Stimulated activated naive CD8-positive, alpha-beta T cell treated with anti-CD3 and anti-CD28 coated beads, Interleukin-15, Interleukin-2, amounts not matched to agents 100 U/mL and 50 U/mL, for 24 hours (primary cell): Measurements from ENCODE around the gene USP53.
"Not testable (repeated sequence)": the region's sequence is repeated elsewhere in the genome, so short reads cannot be mapped to it uniquely, and the experiment has no call there.

Source experiments
- ATAC-seq: fragments of 150-1000 bp; cut with Tn5 transposase; one replicate; pipeline ENCODE4 v1.10.0; 2021
- DNase-seq: peaks from one replicate; pipeline ENCODE4 v3.0.0; 2021

USP53 gene

DNA sequence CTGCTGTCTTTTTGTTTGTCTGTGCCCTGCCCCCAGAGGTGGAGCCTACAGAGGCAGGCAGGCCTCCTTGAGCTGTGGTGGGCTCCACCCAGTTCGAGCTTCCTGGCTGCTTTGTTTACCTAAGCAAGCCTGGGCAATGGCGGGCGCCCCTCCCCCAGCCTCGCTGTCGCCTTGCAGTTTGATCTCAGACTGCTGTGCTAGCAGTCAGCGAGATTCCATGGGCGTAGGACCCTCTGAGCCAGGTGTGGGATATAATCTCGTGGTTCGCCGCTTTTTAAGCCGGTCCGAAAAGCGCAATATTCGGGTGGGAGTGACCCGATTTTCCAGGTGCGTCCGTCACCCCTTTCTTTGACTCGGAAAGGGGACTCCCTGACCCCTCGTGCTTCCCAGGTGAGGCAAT is 67.0 kb downstream of the USP53 start:
- not testable (repeated sequence) for DNase-seq, ATAC-seq

GRCh38 chr4:119279945-119280344 is 67.4 kb downstream of the USP53 start:
- ATAC-seq = not testable (repeated sequence)

GRCh38 chr4:119281393-119281792 is 68.9 kb downstream of the USP53 start:
- ATAC-seq (no peak), DNase-seq (no peak)

More at GRCh38 chr4:119279945-119280344, 67.4 kb downstream of the USP53 start:
- not testable (repeated sequence) for DNase-seq

DNA sequence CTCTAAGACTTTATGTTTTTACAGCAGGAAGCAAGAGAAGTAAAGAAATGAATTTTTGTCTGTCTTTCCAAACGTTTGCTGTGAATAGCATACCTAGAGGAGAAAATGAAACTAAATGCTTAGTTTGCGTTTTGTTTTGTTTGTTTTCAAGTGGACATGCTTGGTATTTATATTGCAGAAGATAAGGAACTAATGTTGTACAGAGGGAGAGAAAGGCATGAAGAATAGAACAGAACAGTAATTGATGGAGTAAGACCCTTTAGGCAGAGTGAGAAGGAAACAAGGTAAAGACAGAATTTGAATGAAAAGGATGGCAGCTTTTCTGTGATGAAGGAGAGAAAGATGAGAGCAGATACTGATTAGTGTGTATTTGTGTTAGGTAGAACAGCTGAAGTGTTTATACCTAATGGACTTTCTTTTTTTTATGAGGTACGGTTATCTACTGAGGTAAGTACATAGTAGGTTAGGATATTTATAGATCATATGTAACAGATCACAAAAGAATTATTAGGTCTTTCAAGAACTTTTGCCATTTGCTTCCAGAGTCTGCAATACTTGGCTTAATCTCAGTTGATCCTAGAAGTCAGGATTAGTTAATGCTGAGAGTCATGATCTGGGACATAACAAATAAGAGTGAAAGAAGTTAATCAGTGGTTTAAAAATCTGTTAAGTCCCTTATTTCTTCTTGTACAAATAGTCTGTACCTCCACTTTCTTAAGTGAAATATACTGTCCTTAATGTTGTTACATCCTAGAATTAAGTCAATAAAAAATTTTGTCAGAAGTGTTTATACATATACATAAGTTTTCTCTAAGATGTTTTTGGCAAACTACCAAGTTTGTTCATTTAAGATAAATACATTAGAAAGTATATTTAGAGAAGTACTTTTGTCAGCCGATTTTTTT is 72.6 kb downstream of the USP53 start:
- DNase-seq = no peak
- no peak for ATAC-seq

DNA sequence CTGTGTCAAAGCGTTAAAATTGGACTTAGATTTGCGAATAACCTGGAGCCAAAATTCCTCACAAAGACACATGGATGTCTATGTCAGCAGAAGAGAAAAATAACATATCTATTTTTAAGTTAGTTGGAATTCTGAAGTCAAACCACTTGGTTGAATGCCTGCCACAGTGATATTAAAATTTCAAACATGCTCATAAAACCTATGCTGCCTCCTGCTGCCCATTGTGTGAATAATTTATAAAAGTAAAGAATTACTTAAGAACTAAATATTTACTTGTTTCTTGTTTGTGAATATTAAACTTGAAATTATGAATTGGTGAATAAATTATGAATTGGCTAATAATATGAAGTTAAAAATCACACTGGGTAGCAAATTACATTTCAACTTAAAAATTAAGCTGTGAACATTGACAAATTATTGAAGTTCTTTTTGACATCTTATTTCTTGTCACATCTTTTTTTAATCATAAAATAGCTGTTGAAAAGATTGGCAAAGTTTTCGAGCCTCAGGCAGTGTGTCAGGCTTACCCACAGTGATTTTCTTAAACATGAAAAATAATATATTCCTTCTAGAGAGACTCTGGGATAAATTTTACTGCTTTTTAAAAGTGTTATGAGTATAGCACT is 74.0 kb downstream of the USP53 start:
- peak; percentile 19 for DNase-seq
- no peak for ATAC-seq

- no peak for DNase-seq
Observed at GRCh38 chr4:119289313-119289712, 76.8 kb downstream of the USP53 start.

GRCh38 chr4:119290598-119290997 is 78.1 kb downstream of the USP53 start:
- no peak for DNase-seq

More at GRCh38 chr4:119289313-119289712, 76.8 kb downstream of the USP53 start:
- no peak for ATAC-seq

DNA sequence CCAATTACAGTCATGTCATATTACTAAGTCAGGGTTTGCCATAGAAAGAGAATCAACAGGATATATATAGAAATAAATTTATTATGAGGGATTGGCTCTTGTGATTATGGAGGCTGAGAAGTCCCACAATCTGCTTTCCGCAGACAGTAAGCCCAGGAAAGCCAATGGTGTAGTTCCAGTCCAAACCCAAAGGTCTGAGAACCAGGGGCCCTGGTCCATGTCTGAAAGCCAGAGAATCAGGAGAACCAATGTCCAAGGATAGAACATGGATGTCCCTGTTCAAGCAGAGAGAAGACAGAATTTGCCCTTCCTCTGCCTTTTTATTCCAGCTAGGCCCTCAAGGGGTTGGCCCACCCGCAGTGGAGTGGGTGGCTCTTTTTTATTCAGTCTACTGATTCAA is 83.8 kb downstream of the USP53 start:
- DNase-seq (no peak), ATAC-seq (no peak)

More at GRCh38 chr4:119290598-119290997, 78.1 kb downstream of the USP53 start:
- no peak for ATAC-seq

GRCh38 chr4:119297795-119298194 is 85.3 kb downstream of the USP53 start:
- DNase-seq = no peak
- no peak for ATAC-seq

GRCh38 chr4:119299260-119299671 is 86.8 kb downstream of the USP53 start:
- ATAC-seq = no peak
- no peak for DNase-seq

DNA sequence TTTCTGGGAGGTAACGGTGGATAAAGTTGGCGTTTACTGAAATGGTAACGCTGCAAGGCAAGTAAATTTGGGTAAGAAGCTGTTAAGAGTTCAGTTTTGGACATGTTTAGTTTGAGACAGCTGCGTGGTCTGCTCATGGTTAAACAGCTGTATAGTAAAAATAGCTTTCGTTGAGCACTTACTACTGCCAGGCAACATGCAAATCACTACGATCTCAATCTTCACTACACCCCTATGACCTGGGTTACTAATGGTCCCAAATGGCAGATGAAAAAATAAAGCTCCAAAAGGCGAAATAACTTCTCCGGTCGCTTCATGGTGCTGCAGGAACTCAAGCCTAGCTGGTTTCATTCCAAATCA is 87.2 kb downstream of the USP53 start:
- ATAC-seq (no peak), DNase-seq (no peak)

- ATAC-seq = peak; percentile 98
- DNase-seq = peak; percentile 95
Observed at GRCh38 chr4:119300101-119300978, 87.8 kb downstream of the USP53 start.

- no peak for ATAC-seq
Observed at GRCh38 chr4:119302073-119302832, 89.7 kb downstream of the USP53 start.

DNA sequence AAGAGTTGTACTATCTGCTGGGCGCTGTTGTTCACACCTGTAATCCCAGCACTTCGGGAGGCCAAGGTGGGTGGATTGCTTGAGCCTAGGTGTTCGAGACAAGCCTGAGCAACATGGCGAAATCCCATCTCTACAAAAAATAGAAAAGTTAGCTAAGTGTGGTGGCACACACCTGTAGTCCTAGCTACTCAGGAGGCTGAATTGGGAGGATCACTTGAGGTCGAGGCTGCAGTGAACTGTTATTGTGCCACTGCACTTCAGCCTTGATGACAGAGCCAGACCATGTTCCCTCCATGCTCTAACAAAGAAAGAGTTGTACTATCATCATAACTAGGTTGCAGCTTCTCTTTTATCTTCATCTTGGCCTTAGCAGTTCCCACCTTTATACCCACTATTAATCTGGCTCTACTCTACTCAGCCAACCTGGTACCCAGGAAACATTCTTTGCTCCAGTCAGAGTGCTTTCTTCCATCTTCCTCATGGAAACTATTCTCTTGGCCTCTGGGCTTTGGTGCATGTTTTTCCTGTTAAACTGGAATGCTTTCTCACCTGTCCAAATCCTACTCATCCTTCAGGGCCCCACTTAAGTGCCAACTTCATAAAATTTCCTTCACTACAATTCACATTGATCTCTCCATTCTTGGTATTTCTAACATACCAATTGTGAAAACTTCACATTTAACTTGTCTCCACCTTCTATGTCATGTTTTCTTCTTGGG is 91.2 kb downstream of the USP53 start:
- ATAC-seq = no peak
- DNase-seq = no peak

More at GRCh38 chr4:119302073-119302832, 89.7 kb downstream of the USP53 start:
- DNase-seq = no peak

DNA sequence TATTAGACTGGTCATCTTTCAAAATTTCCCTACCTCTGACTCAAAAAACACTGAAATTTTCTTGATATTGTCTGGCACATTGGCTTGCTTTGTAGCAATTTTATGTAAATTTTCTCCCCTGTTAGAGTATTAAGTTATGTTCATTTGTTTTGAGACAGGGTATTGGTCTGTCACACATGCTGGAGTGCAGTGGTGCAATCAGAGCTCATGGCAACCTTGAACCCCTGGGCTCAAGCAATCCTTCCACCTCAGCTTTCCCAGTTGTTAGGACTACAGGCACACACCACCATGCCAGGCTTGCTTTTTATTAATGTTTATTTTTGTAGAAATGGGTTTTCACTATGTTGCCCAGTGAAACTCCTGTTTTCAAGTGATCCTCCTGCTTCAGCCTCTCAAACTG is 91.9 kb downstream of the USP53 start:
- no peak for ATAC-seq
- no peak for DNase-seq

GRCh38 chr4:119307606-119308005 is 95.1 kb downstream of the USP53 start:
- ATAC-seq = no peak
- no peak for DNase-seq

GRCh38 chr4:119310826-119311225 is 98.3 kb downstream of the USP53 start:
- no peak for DNase-seq
- no peak for ATAC-seq

- ATAC-seq = no peak
- no peak for DNase-seq
Observed at GRCh38 chr4:119313237-119313636, 100.7 kb downstream of the USP53 start.

DNA sequence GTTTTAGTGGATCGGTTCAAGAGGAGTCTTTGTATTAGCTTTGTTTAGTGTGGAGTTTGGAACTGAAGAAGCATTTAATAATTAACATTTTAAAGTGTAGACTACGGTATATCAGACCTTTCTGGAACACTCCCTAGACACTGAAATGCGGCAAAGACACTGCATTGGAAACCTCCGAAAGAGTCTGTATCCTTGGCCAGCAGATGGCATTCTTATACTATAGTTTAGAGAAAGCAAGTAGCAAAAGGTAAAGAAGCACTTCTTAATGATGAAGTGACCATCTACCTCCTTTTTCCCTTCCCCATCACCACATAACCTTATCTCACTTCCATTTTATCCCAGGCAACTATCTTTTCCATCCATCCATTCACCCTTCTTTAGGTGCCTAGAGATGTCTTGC is 101.8 kb downstream of the USP53 start:
- ATAC-seq (no peak), DNase-seq (no peak)

DNA sequence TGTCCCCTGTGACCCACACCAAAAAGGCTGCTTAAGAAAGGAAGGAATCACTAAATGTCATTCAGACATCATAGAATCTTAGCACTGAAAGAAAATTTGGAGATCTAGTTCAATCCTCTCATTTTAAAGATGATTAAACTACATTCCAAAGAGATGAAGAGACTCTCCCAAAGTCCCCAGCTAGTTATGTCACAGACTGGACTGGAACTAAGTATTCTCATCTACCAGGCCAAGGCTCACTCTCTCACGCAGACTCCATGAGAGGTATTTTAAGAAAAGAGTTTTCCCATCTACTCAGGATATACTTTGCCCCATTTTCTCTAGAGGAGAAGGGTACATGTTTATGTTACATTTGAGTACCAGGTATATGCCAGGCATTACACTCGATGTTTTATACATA is 102.5 kb downstream of the USP53 start:
- ATAC-seq (no peak), DNase-seq (no peak)

GRCh38 chr4:119317990-119318389 is 105.5 kb downstream of the USP53 start:
- ATAC-seq (no peak), DNase-seq (no peak)
